Measurements from ENCODE around the gene DNAJC5.
"Not testable (repeated sequence)": the region's sequence is repeated elsewhere in the genome, so short reads cannot be mapped to it uniquely, and the experiment has no call there.

DNAJC5 gene

GRCh38 chr20:63957004-63957689 is 62.2 kb downstream of the DNAJC5 start:
- peak; percentile 20 for DNase-seq

- no peak for DNase-seq
Measured at GRCh38 chr20:63957690-63958441, 62.9 kb downstream of the DNAJC5 start.

- no peak for DNase-seq
Measured at GRCh38 chr20:63958471-63958870, 63.5 kb downstream of the DNAJC5 start.

- no peak for DNase-seq
Measured at GRCh38 chr20:63958964-63959698, 64.2 kb downstream of the DNAJC5 start.

- DNase-seq, result no peak
Measured at GRCh38 chr20:63959699-63960075, 64.8 kb downstream of the DNAJC5 start.

- not testable (repeated sequence) for DNase-seq
Measured at GRCh38 chr20:63960654-63961621, 66.0 kb downstream of the DNAJC5 start.

GRCh38 chr20:63961664-63962425 is 66.9 kb downstream of the DNAJC5 start:
- DNase-seq, result no peak

- DNase-seq, result no peak
Measured at GRCh38 chr20:63962426-63963347, 67.8 kb downstream of the DNAJC5 start.

GRCh38 chr20:63963348-63963741 is 68.4 kb downstream of the DNAJC5 start:
- DNase-seq, result no peak

- no peak for DNase-seq
Measured at GRCh38 chr20:63963784-63964301, 68.9 kb downstream of the DNAJC5 start.

- DNase-seq, result no peak
Measured at GRCh38 chr20:63964412-63964811, 69.5 kb downstream of the DNAJC5 start.

GRCh38 chr20:63966172-63966943 is 71.4 kb downstream of the DNAJC5 start:
- no peak for DNase-seq

GRCh38 chr20:63966944-63967322 is 72.0 kb downstream of the DNAJC5 start:
- DNase-seq, result no peak

- no peak for DNase-seq
Measured at GRCh38 chr20:63967330-63968135, 72.6 kb downstream of the DNAJC5 start.

- DNase-seq, result no peak
Measured at GRCh38 chr20:63968136-63968927, 73.4 kb downstream of the DNAJC5 start.

GRCh38 chr20:63968928-63969760 is 74.2 kb downstream of the DNAJC5 start:
- DNase-seq, result no peak
